Right renal pelvis (tissue), 4 donors: ENCODE measurements around the gene ARHGEF1. TPM values are rescaled to one million over a fixed set of nuclear protein-coding genes. Genes with fewer than 3 reads are reported as not detected.
"Not testable (repeated sequence)": the region's sequence is repeated elsewhere in the genome, so short reads cannot be mapped to it uniquely, and the experiment has no call there.

Source experiments
- DNase-seq, 4 donors: peaks; one replicate each; pipeline ENCODE4 v3.0.0-alpha.2; 2013; ENCODE audit warnings: low read depth in 4 of 4, low spot score in 3 of 4, missing footprints in 1 of 4
- polyA plus RNA-seq, 4 donors: library from polyadenylated mRNA; unstranded; fragments of 120-200 nt; gene quantifications; one replicate each; pipeline ENCODE4 v1.2.1, GENCODE V29; 2013; ENCODE audit not compliant: insufficient read length in 4 of 4

ARHGEF1 gene
- polyA plus RNA-seq, 4 donors: 39.1 to 59.6 (median 47.1) TPM

DNA sequence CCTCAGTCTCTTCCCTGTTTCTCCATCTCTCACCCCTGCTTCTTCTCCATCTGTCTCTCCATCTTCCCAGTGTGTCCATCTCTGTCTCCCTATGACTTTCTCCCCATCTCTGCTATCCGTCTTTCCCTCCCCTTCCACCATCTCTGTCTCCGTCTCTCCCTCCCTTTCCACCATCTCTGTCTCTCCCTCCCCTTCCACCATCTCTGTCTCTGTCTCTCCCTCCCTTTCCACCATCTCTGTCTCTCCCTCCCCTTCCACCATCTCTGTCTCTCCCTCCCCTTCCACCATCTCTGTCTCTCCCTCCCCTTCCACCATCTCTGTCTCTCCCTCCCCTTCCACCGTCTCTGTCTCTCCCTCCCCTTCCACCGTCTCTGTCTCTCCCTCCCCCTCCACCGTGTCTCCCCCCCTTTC lies 31.4 kb downstream of the ARHGEF1 start:
- DNase-seq: not testable (repeated sequence)

DNA sequence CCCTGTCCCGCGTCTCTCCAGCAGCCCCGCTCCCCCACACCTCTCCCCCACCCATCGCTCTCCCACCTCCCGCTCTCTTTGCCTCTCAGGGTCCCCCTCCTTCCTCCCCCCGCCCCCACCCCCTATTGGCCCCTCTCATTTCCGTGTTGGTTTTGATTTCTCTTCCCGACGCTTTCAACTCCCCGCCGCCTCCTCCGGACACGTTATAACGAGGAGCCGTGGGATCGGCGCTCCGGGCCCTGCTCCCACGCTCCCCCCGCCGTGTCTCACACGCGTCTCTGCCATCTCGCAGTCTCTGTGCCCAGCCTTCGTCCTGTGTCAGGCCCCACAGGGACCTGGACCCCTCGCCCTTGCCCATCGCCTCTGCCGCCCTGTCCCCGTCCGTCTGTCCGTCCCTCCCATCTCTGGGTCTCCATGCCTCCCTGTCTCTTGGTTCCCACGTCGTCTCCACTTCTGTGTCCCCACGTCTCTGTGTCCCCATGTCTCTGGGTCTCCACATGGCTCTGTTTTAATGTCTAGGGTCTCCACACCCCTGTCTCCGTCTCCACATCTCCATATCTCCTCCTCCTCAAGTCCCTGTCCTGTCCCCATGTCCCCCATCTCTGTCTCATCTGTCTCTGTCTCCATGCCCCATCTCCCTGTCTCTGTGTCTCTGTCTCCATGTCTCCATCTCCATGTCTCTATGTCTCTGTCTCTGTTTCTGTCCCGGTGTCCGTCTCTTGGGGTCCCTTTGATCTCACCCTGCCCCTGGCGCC lies 32.2 kb downstream of the ARHGEF1 start:
- DNase-seq: no peak

DNA sequence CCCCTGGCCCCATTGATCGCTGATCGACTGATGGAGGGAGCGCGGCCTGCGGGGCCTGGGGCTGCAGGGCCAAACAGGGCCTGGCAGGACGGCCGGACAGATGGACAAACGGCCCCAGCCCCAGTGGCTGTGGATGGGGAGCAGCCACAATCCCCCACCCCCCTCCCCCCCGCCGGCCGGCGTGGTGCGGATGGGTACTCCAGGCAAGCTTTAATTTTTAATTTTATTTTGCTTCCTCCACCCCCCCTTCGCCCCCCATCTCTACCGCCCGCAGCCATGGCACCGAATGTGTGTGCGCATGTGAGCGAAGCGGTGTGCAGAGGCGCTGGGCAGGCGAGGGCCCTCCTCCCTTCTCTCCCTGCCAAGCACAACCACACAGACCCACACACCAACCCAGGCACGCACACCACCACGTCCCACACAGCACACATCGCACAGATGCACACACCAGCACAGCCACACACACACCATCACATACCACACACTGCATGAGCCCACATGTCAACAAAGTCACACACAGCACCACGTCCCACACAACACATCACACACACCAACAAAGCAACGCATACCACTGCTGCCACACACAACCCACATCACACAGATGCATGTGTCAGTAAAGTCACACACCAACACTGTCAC lies 32.9 kb downstream of the ARHGEF1 start:
- no peak for DNase-seq

DNA sequence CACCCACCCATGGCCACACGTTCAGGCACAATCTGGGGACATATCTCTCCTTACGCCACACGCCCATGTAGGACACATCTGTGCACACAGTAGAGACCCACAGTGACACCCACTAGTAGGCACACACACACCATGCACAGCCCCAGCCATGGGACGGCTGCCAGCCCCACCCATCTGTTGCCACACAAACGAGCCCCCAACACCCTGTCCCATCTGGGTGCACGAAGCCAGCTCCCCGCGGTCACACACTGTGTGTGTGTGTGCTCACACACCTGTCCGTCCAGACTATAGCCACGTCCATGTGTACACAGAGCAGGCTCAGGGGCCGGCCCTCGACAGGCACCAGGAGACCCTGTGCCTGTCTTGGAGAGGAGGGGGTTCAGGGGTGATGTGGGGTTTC lies 34.7 kb downstream of the ARHGEF1 start:
- no peak for DNase-seq

DNA sequence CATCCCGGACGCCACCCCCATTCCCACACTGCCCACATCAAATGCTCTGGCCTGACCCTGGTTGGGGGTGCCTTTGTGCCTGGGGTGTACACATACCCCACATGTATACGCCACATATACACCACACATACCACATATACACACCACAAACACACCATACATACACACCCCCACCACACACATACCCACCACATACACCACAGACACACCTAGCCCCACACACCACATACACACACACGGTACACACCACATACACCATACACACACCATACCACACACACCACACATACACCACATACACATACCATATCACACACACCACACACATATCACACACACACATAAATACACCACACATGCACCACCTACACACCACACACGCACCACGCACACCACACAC lies 35.1 kb downstream of the ARHGEF1 start:
- no peak for DNase-seq

DNA sequence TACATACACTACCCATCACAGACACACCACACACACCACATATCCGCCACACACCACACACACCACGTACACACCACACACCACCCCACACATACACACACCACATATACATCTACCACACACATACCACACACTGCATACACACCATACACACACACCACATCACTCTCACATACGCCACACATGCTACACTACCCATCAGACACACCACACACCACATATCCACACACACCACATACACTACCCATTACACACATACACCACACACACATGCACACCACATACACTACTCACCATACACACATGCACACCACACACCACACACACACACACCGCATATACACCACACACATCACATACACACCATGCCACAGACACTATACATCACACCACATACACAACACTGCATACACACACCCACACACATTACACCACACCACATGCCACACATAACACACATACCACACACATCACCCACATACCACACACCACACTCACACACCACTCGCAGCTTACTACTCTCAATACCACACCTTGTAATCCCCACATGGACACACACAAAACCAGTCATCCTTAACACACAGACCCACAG lies 35.8 kb downstream of the ARHGEF1 start:
- no peak for DNase-seq

DNA sequence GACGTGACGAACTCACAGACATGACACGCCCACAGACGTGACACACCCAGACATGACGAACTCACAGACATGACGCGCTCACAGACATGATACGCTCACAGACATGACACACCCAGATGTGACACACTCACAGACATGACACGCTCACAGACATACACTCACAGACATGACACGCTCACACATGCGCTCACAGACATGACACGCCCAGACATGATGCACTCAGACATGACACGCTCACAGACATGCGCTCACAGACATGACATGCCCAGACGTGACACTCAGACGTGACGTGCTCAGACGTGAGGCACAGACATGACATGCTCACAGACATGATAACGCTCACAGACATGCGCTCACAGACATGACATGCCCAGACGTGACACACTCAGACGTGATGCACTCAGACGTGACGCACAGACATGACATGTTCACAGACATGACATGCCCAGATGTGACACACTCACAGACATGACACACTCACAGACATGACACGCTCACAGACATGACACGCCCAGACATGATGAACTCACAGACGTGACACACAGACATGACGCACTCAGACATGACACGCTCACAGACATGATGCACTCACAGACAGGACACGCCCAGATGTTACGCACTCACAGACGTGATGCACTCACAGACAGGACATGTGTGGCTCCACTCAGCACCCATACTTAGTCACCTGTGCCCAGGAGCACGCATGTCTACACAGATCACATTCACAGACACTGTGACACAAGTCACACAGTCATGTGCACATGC lies 37.1 kb downstream of the ARHGEF1 start:
- no peak for DNase-seq

DNA sequence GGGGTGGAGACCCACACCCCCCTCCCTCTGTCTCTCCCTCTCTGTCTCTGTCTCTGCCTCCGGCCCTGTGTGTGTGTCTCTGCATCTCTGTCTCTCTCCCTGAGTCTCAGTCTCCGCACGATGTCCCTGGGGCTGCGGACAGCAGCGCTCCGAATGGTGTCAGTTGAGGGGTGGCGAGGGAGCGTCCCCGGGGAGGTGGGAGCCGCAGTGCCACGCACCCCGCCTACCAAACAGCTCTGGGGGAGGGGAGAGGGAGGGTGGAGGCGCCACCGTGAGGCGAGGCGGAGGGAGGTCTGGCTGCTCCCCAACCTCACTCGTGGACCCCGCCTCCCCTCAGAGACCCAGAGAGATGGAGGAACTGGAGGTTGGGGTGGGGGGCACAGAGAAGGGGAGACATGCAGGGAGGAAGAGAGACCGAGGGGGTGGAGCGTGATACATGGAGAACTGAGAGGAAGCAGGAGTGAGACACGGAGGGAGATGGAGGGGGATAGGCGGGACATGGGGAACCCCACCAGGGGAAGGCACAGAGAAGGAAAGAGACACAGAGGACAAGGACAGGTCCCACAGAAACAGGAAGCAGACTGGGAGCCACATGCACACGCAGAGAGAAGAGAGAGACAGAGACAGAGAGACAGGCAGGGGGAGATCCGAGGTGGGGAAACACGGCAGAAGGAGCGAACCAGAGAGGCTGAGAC lies 38.0 kb downstream of the ARHGEF1 start:
- no peak for DNase-seq

DNA sequence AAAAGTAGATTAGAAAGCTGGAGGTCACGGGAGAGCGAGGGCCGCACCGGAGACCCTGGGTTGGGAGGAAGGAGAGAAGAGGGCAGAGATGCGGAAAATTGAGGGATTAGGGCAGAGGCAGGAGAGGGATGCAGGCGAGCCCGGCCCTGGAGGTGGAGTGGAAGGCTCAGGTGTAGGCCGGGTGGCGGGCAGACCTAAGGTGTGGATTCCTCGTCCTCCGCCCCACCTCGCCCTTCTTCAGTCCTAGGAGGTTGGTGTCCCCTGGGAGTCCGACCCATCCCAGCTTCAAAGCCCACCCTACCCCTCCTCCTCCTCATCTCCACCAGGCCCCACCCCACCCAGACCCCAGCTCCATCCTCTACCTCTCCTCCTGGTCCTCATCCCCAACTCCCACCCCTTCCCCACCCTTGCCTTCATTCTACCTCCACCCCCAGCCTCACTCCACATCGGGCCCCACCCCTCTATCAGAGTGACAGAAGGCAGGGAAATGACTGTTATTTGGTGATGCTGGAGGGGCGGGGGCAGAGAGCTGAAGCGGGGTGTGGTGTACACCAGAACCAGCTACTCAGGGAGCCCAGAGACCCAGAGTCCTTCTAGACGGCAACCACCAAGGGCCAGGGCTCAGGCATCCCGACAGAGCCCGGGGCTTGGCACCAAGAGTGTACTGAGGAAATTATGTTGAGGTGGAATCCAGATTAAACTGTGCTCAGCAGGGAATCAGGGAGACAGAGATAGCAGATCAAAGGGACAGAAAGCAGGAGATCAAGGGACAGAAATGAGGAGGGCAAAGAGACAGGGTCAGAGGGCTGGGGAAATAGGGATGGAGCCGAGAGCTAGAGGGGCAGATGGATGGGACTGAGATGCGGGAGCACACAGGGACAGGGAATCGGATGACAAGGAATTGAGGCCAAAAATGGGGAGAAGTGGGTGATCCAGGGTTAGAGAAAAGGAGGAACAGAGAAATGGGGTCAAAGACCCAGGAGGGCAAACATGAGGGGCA lies 38.9 kb downstream of the ARHGEF1 start:
- no peak for DNase-seq

DNA sequence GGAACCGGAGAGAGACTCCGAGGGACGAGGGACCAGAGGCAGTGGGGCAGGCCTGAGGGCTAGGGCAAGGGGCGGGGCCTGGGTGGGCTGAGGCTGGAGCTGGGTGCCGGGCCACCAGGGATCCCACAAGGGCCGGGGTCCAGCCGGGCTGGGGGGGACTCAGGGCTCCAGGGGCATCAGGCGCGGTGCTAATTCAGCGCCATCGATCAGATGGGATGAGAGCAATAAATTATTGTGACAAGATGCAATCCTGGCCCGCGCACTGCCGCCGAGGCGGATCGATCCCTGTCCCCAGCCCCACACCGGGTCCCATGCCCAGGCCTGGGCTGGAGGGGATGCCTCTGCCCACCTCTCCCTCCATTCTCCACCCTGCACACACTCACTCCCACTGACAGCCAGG lies 39.6 kb downstream of the ARHGEF1 start:
- DNase-seq: no peak

DNA sequence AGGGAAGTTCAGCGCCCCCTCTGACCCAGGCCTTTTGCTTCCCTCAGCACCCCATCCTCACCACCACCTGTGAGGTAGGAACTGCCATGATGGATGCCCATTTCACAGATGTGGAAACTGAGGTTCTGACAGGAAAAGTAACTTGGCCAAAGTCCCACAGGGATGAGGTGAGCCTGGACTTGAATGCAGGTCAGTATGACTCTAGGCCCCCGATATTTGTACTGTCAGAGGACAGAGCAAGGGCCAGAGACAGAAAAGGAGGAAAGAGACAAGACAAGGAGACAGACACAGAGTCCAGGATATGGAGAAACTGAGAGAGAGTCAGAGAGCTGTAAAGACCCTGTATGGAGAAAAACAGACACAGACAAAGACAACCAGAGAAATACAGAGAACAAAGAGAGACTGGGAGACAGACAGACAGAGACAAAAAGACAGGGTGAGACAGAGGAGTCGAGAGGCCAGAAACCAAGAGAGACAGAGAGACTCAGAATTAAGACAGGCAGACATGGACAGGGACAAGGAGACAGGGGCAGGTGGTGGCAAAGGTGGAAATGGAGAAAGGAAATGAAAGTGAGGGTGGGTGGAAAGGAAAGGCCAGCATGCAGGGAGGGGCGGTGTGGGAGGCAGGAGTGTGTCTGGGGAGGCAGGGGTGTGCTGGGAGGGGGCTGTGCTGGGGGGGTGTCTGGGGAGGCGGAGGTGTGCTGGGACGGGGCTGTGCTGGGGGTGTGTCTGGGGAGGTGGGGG lies 40.2 kb downstream of the ARHGEF1 start:
- DNase-seq: no peak

DNA sequence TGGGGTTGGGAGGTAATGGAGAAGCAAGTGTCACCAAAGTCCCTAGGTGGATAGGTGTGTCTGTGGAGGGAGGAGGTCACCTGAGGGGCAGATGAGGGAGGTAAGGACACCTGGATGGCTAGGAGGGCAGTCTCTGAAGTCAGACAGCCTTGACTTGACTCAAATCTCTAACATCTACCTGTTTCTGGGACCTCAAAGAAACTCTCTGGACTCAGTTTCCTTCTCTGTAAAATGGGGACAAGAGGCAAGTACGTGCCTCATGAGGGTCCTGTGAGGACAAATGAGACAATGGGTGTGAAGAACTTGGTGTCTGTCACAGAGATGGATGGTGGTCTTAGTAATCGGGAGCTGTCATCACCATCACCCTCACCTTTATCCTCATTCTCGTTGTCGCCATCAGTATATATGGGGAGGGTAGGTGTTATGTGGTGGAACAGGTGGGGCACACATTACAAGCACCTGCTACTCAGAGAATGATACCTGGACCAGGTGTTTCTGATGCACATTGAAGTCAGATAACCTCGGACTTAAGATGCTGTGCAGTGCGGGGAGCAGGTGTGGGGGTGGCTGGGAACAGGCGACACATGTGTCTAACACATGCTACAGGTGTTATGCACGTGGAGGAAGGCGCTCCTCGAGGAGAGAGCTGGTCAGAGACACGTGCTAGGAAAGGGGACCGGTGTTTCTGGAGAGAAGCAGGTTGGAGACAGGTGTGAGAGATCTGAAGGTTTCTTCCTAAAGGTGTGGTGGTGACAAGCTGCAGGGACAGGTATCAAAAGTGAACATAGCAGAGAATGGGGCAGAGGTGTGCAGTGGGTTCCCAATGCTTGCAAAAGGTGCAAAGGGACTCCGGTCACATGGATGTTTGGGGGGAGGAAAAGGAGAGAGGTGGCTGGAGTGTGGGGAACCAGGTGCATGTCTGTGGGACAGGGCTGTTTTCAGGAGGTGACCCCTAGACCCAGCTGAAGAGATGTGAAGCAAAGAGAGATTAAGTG lies 41.5 kb downstream of the ARHGEF1 start:
- no peak for DNase-seq

DNA sequence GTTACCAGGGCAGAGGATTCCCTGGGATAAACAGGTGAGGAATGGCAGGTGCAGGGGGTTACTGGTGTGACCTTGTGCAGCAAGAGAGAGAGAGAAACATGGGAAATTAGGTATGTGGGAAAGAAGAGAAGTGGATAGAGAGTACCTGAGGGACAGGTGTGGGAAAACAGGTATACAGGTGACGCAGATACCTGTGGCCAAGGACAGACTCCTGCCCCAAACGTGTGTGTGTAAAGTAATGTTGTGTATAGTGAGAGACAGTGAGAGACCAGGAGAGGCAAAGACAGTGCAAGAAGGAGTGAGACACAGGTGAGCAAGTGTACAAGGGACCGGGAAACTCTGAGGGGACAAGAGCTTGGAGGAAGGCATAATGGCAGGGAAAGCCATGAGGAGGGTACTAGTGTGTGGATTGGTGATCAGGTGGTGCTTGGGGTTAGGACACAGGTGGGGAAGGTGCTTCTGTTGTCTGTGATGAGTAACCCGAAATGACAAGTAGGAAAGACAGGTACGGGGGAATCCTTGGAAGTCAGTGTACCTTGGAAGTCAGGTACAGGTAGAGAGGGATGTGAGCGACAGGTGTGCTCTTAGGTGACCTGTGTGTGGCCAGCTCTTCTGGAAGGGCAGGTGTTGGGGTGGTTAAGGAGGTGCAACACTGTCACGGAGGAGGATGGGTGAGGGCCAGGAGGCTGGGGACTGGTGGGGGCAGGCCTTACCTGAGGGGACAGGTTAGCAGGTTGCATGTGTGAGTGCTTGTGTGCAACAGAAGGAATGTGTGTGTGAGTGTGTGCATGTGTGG lies 42.4 kb downstream of the ARHGEF1 start:
- no peak for DNase-seq

DNA sequence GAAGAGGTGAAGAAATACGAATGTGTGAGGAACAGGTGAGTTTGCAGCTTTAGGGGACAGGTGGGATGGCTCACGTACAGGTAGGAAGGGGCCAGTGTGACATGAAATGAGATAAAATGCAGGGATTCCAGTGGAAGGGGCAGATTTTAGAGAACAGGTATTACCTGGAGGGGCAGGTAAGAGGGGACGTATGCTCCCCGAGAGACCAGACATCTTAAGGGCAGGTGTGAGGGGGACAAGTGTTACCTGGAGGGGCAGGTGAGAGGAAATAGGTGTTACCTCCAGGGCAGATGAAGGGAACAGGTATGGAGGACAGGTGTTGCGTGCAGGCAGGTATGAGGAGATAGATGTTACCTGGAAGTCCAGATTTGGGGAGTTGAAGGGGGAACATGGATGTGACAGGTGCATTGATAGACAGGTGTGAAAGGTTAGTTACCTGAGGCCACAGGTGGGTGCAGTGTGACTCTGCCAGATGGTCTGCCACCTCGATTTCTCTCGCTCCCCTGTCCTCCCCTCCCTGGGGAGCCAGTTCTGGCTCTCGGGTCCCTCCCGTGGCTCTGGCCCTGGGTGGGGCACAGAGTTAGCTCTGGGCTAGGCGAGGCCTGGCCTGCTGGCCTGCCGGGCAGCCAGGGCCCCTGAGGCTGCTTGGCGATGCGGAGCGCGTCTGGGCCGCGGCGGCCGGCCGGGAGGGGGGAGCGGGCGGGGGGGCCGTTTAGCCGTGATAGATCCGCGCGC lies 43.2 kb downstream of the ARHGEF1 start:
- no peak for DNase-seq

DNA sequence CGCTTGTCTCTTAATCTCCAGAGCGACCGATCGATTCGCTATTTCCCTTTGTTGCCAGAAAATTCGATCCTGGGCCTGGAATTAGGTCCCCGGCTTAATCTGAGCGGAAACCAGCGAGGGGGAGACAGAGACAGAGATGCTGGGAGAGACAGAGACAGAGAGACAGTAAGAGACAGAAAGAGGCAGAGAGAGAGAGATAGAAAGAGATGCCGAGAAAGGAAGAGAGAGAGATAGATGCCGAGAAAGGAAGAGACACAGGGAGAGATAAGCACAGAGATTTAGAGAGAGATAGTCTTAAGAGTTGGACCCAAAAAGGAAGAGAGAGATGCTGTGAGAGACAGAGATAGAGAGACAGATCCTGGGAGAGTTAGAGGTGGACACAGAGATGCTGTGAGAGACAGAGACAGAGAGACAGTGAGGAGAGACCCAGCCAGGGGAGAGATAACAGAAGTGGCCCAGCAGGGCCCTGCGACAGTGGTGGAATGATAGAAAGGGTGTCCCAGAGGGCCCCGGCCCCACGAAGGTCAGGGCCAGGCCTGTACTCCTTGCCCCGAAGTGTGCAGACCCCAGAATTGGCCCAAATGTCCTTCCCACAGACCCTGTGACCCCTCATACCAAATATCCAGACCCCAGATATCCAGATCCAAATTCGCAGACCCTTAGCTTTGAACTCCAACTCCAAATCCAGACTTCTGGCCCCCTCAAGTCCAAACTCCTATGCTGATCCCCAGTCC lies 43.9 kb downstream of the ARHGEF1 start:
- no peak for DNase-seq
